Left cardiac atrium (tissue), 4 donors: ENCODE data around the gene SPOCD1. TPM values are rescaled to one million over a fixed set of nuclear protein-coding genes. Genes with fewer than 3 reads are reported as not detected.
A peak's percentile ranks its signal among the peaks of the same experiment; 100 is the strongest.

Source experiments
- ATAC-seq, 2 donors: fragments of 200-7000 bp; cut with Tn5 transposase; one replicate each; pipeline ENCODE4 v1.9.1; 2020; ENCODE audit warnings: mild to moderate bottlenecking in 2 of 2, moderate library complexity in 2 of 2
- DNase-seq: peaks from one replicate; pipeline ENCODE4 v3.0.0-alpha.2; 2020
- intact Hi-C, 2 donors: fragments of 100-400 bp; cut with DNase I; formaldehyde crosslinking; loops; one replicate each; pipeline versions ENCODE4 v1.14.1 to v1.15.1; 2022 to 2023
- total RNA-seq, 2 donors: library from RNA; stranded (reverse); fragmentation: NEBNext Ultra II Directional; extraction: Animal tissue kit (Norgen Biotek cat#: 25700); gene quantifications; one replicate each; pipeline ENCODE4 v1.2.1, GENCODE V29; 2021
- donor health status: DM: no; HTN: yes; CAD: no.
- donor health status: DM: no; HTN: yes; CAD: no; lungs with severe emphysema.
- donor health status: DM: yes; HTN: yes; CAD: no.
- donor health status: Dilated cardiomyopathy.

SPOCD1 gene
- total RNA-seq, 2 donors from 2014 or later, result 0.18 to 1.2 TPM

DNA sequence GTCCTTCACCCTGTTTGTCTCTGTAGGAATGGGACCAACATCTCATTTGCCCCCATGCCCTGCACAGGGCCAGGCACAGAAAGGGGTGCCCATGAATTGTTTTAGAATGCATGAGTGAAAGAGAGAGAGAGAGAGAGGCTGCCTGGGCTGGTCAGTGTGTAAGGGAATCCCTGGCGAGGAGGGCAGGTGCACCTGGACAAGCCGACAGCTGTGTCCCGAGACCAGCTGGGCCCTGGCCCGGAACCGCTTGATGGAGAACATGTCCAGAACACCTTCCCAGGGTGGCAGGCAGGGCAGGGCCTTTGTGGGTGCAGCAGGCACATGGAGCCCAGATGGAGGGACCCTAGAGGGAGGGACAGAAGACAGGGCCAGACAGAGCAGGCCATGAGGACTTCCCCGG, 22.7 kb downstream of the SPOCD1 start:
- ATAC-seq, result no peak
- intact Hi-C loops, result loop anchor here in 1 of 2 donors (10.0 kb wide), 1 partner anchor 172 kb away; no protein-coding TSS in a partner anchor
- no peak for DNase-seq

DNA sequence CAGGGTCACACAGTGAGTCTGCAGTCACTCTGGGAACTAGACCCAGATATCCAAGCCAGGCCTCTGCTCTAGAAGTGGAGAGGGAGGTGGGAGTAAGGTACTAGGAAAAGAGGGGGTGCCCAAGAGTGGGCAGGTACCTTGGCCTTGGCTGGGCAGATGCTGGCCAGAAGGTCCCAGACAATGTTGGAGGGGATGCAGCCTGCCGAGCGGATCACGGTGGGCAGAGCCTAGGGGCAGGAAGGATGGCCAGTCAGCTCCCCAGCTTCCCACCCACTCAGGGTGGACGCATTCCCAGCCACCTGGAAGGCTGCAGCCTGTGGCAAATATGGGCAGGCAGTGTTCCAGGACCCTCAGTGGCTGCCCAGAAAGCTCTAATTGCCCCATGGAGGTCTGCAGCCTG, 23.3 kb downstream of the SPOCD1 start:
- intact Hi-C loops, result loop anchor here in 1 of 2 donors (10.0 kb wide), 1 partner anchor 172 kb away; no protein-coding TSS in a partner anchor
- no peak for ATAC-seq
- no peak for DNase-seq

DNA sequence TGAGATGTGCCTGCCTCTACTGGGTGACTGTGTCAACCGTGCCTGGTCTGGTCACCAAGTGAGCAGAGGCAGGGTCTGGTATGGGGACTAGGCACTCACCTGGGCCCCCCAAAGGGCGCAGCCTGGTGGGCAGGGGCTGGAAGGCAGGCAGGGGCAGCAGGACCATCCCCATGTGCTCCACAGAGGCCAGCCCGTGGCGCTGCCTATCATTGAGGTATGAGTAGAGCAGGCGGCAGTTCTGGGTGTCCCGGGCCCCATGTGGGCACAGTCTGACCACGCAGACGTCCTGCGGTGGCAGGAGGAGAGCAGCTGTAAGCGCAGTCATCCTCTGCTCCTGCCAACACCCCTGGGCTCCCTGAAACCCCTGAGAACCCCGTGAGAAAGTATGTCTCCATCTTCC, 23.7 kb downstream of the SPOCD1 start:
- ATAC-seq (no peak), DNase-seq (no peak)
- intact Hi-C loops, result loop anchor here in 1 of 2 donors (10.0 kb wide), 1 partner anchor 173 kb away; no protein-coding TSS in a partner anchor

DNA sequence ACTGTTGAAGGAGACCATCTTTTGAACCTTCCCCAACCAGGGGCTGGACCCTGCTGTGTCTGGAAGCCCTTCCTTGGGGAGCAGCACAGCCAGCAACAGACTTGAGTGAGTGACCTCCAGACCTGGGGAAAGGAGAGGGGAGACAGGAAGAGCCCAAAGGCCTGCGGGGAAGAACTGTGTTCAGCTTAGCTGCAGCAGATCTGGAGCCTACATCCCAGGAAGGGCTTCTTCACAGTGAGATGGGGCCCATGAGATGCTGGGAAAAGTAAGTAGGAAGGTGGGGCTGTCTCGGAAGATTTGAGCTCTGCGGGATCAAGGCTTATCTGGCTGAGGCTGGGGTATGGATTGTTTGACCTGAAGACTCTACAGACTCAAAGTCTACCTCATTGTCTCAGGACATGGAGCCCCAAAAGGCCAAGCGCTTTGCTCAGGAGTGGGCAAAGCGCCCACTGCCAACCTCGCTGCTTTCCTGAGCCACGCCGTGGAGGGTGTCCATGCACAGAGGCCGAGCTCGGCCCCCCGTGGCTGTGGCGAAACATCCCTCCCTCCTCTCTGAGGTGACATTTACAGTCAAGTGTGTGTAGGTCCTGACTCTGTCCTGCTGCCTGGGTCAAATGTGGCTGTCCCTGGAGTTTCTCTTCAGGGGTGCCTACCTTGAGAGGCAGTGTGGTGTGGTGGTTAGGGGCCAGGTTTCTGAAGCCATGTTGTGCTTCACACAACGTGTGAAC, 24.5 kb downstream of the SPOCD1 start:
- no peak for DNase-seq

DNA sequence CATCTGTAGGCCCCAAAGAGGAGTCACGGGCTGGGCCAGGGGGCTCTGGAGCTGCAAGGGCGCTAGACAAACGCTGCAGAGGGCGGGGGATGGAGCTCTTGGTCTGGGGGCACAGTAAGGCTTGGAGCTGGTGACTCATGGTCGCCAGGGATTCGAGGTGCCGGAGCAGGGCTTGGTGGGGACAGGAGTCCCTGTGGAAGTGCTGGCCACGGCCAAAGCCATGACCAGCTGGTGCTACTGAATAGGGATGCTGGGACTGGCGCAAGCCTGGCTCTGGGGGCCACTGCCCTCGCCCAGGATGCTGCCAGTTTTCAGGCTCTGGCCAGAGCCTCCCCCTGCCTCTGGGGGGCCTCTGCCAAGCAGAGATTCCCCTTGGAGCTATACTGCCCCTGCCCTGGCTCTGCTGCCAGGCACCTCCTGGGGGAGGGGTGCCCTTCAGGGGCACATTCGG, 25.2 kb downstream of the SPOCD1 start:
- DNase-seq, result no peak
- intact Hi-C loops, result loop anchor here in 1 of 2 donors (10.0 kb wide), 1 partner anchor 174 kb away; no protein-coding TSS in a partner anchor
- no peak for ATAC-seq

More for the DNA sequence above, 24.5 kb downstream of the SPOCD1 start:
- no peak for ATAC-seq
- intact Hi-C loops, result loop anchor here in 1 of 2 donors (10.0 kb wide), 1 partner anchor 174 kb away; no protein-coding TSS in a partner anchor

DNA sequence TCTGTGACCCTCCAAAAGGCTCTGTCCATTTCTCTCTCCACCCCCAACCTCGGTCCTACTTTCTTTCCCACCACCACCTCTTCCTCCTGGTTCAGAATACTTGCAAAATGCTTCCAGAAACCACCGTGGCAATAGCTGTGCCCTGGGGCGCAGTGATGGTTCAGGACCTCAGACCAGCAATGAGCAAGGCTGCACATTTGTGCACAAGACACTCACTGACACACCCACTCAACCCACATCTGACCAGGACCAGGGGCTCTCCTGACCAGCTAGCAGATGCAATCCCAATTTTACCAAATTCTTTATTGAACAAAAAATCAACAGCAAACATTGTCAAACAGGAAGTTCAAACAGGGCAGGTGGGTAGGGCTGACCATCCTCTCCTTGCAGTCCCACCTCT, 25.7 kb downstream of the SPOCD1 start:
- intact Hi-C loops, result loop anchor here in 1 of 2 donors (10.0 kb wide), 1 partner anchor 175 kb away; no protein-coding TSS in a partner anchor
- DNase-seq (no peak), ATAC-seq (no peak)

DNA sequence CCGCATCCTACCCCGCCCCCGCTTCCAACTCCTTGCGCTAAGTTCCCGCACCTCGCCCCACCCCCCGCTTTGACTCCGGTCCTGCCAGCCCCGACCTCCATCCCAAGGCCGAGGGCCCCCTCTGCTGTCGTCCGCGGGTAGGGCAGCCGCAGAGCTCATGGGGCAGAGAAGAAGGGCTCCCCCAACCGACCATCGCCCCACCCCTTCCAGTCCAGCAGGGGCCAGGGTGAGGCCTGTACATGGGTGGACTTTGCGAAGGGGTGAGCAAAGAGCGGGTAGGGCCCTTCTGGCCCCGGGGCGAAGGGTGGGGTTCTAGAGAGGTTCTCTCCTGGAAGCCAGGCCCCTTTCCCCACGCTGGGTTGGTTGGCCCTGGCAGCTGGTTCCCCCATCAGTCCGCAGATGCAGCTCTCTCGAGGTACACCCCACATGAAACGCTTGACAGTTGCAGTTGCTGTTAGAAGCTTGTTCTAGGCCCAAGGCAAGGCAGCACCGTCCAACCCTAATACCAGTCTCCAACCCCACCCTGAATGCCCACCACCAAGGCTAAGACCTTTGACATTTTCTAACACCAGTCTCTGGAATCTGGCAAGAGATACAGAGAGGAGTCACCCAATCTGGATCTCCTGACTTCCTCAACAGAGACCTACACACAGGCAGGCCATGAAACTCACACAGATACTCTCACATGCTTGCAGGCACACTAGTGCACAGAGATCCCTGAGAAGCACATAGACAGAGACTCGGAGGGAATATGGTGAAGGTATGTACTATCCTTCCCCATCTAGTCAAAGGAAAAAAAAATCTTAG, 26.4 kb downstream of the SPOCD1 start:
- ATAC-seq (peak; percentile 88 to 92), DNase-seq (peak; percentile 95)
- intact Hi-C loops, result loop anchor here (2.0 to 10.0 kb wide), 3 partner anchors 75 to 175 kb away; no protein-coding TSS in a partner anchor

DNA sequence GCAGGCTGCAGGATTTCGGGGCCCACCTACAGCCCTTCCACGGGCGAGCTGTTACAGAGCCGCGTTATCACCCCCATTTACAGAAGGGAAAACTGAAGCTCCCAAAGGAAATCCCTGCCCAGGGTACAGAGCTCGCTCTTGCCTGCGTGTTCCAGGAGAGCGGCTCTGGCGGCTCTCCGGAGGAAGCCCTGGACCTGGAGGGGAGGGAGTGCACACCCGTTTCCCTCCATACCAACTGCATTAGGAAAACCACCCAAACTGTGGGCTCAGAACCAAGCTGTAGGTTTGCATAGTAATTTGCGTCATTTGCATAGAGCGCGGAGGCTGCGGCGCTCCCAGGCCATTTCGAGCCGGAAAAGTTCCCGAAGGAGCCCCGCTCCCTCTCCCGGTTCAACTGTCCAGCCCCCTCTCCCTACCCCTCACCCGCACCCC, 27.0 kb downstream of the SPOCD1 start:
- ATAC-seq (peak; percentile 32 to 50), DNase-seq (no peak)
- intact Hi-C loops, result loop anchor here (1.0 to 10.0 kb wide), 3 partner anchors 74 to 125 kb away; no protein-coding TSS in a partner anchor

DNA sequence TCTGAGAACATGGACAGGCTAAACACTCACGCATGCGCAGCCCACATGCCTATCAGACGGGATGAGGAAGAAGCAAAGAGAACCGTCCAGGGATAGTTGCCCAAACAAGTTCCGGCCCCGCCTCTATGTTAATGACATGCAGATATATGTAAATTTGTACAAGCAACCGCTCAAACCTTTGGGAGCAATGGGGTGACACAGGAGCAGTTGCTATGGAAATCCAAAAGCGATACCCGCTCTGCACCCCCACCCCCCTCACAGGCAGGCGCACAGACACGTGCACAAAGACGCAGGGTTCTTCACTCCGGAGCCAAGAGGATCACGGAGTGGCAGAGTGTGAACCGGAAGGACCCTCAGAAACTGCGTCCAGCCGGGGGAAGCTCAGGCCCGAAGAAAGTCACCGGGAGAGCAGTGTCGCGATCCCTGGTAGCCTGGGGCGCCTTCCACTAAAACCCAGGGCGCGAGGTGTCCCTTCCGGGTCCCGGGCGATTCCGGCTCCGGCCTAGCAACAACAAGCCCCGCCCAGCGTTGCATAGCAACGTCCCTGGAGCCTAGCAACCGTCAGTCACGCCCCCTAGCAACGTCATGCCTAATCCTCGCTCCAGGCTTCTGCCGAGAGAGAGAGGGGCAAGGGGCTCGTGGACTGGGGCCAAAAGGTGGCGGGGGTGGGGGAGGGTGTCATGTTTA, 27.5 kb downstream of the SPOCD1 start:
- DNase-seq, result peak; percentile 94
- intact Hi-C loops, result loop anchor here (1.0 to 10.0 kb wide), 3 partner anchors 73 to 124 kb away; no protein-coding TSS in a partner anchor
- peak; percentile 93 to 94 for ATAC-seq

DNA sequence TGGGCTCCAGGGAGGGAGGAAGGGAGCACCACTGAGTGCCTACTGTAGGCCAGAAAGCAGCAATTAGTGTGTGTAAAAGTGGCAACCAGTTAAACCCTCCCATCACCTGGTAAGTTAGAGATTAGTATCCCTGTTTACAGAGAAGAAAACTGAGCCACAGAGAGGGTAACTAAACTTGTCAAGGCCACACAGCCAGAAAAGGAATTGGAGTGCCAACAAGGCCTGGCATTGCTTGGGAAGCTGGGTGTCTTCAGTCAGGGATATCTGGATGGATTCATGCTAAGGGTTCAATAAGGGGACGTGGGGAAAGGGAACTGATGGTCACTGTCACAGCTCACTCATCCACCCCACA, 28.1 kb downstream of the SPOCD1 start:
- DNase-seq, result no peak
- intact Hi-C loops, result loop anchor here (1.0 to 10.0 kb wide), 3 partner anchors 73 to 123 kb away; no protein-coding TSS in a partner anchor

DNA sequence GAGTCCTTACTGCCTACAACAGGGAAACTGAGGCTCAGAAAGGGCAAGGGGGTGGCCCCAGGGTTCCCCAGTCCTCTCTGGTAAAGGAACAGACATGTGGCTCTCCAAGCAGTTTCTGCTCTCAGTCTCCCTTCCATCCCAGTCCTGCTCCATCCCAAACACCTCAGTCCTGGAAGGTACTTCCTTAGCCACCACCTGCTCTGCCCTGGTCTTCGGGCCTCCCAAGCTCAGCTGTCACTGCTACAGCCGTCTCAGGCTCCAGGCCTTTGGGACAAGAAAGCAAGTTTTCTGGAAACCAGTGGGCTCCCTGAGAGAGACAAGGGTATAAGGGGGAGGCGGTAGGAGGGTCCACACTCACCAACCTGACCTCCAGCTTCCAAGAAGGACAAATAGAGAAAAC, 28.6 kb downstream of the SPOCD1 start:
- DNase-seq, result no peak
- no peak for ATAC-seq
- intact Hi-C loops, result loop anchor here in 1 of 2 donors (10.0 kb wide), 1 partner anchor 72 kb away; no protein-coding TSS in a partner anchor

More for the DNA sequence above, 28.1 kb downstream of the SPOCD1 start:
- no peak for ATAC-seq

DNA sequence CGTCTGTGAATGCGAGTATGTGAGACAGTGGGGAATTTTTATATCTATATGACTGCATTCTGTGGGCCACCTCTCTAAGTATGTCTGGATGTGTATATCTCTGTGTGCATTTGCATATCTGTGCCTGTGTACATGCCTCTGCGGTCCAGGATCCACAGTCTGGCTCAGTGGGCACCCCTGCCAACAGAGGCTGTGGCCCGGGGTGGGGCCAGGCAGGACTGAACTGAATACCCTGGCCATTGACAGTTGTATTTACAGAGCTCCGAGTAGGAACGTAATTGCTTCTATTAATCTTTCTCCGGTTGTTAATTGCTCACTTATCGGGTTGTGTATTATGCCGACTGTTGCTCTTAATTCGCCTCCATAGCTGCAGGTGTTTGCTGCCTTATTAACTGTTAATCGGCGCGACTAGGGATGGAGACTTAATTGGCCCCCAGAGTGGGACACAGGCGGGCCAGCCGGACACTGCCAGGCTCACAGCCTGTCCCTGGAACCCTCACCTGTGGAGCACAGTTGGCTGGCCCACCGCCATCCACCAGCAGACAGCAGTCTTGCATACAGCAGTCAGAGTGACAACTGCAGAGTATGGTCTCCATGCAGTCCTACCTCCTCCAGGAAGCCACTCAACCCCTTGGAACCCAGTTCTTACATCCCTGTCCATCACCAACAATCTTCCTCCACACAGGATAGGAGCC, 29.3 kb downstream of the SPOCD1 start:
- ATAC-seq (no peak), DNase-seq (no peak)
- intact Hi-C loops, result loop anchor here in 1 of 2 donors (10.0 kb wide), 1 partner anchor 72 kb away; no protein-coding TSS in a partner anchor

DNA sequence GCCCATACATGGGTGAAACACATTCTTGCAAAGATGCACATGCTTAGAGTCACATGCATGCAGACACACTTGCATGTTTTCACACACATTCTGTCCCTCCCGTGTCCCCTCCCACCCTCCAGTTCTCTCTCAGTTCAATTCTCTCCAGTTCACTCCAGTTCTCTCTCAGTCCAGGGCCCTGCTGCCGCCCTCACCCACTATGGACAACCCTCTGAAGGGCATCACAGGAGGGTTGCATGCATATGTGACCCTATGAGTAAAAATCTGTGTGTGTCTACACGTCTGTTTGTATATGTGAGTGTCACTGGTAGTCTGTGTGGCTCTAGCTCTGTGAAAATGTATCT, 29.9 kb downstream of the SPOCD1 start:
- intact Hi-C loops, result loop anchor here in 1 of 2 donors (10.0 kb wide), 1 partner anchor 71 kb away; no protein-coding TSS in a partner anchor
- ATAC-seq, result no peak
- no peak for DNase-seq

DNA sequence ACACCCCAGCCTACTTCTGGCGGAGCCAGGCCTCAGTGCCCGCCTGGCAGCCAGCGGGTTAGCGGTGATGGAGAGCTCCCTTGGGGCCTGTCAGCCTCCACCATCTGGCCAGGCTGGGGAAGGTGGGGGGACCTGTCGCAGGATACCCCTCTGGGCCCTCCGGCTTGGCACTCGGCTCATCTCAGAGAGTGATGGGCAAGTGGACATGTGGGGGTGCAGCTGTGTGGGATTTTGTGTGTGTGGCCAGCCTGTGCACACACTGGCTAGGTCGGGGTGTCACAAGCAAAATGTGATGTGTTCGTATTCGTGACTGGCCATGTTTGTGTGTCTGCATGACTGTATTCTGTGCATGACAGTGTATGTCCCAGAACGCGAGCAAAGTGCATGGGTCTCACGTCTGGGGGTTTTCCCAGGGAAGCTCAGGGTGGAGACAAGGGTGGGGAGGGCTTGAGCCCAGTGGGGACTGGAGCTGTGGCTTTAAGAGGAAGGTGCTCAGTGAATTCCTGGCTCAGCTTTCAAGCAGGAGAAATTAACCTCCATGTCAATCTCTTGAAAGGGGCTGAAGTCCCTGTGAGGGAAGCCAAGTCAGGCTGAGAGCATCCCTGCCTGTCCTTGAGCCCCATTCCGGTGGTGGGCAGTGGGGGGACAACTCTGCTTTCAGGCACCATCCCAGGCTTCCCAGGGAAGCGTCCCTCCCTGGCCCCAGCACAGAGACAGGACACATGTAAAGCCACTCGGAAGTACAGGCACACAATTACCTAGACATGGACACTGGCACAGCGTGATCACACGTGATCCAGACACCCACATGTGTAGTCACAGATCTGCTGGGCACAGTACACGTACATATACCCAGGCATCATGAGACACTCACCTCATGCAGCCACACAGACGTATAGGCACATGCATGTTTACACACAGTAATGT, 30.5 kb downstream of the SPOCD1 start:
- DNase-seq (no peak), ATAC-seq (no peak)
- intact Hi-C loops, result loop anchor here in 1 of 2 donors (10.0 kb wide), 1 partner anchor 70 kb away; no protein-coding TSS in a partner anchor

DNA sequence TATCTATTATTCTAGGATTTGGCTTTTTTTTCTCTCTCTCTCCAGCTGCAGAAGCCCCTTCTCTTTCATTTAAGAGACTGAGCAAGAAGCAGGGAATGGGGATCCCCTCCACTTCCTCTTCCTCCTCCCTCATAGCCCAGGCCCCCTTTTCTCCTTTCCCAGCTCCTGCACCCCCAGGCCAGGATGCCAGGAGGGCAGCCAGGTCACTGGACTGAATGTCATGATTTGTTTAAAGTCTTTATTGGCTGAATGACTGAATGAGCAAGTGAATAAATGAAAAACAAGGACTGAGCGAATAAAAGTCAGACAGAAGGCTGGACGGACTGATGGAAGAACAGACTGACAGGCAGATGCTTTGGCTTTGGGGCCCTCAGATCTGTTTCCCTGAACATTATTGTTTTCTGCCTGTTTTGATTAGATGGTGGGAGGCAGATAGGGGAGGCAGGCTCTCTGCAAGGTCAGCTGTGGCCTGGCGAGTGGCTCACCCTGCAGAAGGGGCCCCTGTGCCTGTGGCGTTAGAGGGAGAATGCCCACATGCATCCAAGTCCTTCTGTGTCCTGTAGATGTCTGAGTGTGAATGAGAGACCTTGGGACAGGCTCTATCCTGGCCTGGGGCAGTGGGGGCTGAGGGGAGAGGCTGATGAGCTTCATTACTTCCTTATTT, 31.3 kb downstream of the SPOCD1 start:
- DNase-seq (no peak), ATAC-seq (no peak)
- intact Hi-C loops, result loop anchor here in 1 of 2 donors (10.0 kb wide), 1 partner anchor 70 kb away; no protein-coding TSS in a partner anchor

DNA sequence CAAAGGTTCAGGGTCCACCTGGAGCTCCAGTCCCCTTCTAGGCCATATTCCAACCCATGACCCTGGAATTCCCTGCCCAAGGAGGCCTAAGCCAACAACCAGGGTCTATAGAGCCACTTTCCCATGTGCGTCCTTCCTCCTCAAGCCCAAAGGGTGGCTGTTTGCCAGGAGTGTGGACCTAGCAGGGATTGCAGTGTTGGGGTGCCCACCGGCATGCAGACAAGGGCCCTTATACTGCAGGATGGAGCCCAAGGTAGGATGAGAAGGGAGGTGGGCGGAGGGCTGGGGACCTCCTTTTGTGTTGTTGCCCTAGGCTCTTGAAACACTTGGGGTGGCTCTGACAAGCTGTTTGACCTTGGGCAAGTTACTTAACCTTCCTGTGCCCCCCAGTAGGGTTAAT, 32.0 kb downstream of the SPOCD1 start:
- ATAC-seq, result no peak
- intact Hi-C loops, result loop anchor here in 1 of 2 donors (10.0 kb wide), 1 partner anchor 69 kb away; no protein-coding TSS in a partner anchor
- no peak for DNase-seq
